Measurements from ENCODE around the gene SERPINB10.

Gene SERPINB10

GRCh38 chr18:63980896-63981460 lies 73.2 kb downstream of the SERPINB10 start:
- no peak for DNase-seq (ENCODE audit: low read depth)

GRCh38 chr18:63981719-63982118 lies 74.0 kb downstream of the SERPINB10 start:
- DNase-seq (ENCODE audit: low read depth) = no peak

DNA sequence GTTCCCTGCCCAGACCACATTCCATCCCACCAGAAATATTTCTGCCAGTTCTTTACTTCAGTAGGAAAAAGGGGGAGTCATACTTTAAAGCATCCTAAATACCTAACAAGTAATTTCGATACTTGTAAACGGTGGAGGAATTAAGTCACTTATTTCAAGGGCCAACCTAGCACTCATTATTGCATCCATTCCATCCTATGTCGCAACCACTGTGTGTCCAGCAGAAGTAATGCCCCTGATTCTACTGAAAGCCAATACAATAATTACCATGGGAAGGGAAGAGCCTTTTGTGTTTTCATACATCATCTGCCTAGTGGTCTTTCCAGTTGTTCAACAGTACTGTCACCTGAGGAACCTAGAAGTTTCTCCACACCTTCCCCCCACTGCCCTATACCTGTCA lies 74.6 kb downstream of the SERPINB10 start:
- DNase-seq (ENCODE audit: low read depth) = no peak

Measured in GM04504 (cell line).